HG02870 (cell line): ENCODE data around the gene PLCB4.

Experiments used
- ATAC-seq: cut with Tn5 transposase; IDR thresholded peaks from one replicate; pipeline ENCODE4 v1.9.1; 2021; ENCODE audit warnings: mild to moderate bottlenecking, moderate library complexity; ENCODE audit not compliant: unreplicated experiment

PLCB4 gene

DNA sequence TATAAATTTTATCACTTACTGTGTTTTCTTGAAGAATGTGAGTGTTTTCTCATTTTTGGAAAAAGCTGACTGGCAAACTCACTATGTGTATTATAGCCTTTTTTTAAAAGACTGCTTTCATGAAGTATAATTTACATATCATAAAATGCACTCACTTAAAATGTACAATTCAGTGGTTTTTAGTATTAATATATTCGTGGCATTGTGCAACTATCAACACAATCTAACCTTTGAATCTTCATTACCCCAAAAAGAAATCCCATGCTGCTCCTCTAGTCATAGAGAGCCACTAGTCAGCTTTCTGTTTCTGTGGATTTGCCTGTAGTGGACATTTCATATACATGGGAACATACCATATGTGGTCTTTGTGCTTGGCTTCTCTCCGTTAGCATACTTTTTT is 143.8 kb downstream of the PLCB4 start:
- ATAC-seq, result no peak

DNA sequence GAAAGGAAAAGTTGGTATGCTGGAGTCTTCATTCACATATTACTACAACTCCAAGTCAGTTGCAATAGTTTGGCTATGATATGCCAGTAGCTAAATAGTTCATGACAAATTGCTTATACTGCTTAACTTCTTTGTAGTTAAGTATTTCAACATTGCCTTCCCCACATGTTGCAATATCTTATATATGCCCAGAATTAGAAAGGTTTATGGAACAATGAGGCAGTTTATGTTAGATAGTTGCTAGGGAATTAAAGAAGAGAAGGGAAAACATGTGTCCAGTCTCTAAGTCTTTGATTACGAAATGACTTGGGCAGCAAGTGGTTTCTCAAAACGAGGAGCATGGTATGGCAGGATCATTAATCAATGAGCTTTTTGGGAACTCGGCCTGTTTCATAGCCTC is 145.8 kb downstream of the PLCB4 start:
- ATAC-seq, result no peak

DNA sequence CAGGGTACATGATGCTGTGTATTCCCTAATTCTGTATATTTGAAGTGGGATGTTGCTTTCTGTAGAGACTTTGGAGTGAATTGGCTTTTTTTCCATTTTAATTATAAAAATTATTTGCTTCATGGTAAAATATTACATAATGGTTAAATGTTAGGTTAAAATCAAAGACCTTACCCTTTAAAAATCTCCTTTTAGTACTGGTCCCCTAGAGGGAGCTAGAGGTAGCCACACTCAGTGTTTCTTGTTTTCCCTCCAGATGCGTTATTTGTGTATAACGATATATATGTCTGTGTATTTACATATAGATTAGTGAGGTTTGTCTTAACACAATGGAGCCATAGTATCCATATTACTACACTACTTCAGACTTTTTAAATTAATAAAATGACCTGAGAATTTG is 146.7 kb downstream of the PLCB4 start:
- no peak for ATAC-seq

DNA sequence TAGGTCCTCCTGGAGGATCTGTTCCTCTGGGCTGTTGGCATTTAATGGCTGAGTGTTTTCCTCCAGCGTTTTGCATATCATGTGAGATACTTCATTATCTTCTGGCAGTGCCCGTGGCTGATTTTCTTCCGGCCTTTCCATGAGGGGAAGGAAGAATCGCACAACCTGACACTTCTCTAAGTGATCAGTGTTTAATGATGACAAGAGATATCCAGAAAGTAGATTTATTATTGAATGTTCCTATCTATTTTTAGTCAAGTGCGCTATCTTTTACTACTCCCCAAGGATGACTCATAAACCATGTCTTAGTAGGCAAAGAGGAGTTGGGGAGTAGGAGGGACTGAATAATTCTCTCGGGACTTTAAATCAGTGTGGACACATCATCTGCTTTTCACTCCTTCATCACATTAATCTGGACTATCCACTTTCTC is 149.7 kb downstream of the PLCB4 start:
- no peak for ATAC-seq

DNA sequence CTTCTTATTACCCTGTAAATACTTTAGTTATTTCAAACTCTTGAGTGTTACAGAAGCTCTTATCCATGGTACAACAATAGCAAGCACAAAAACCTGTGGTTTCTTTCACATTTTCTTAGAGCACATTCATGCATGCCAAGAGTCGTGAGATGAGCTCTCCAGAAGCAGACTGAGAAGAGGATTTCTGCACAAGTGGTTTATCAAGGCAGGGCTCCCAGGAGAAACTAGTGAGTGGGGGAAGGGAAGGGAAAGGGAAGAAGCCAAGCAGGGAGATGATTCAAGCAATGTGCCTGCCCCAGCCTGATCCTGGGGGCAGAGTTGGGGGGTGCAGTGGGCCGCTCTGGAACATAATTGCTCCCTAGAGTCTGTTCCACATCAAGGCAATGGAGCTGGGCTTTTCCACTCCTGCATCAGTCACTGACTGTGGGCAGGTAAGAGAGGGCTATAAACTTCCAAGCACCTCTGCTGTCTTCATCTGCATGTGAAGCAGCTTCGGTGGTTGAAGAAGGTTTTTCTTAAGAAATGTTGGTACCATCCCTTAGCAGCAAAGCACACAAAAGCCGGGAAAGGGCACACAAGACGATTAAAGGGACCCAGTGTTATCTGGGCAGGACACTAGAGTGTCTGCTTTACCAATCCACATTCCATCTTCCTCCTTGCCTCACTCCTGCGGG is 152.1 kb downstream of the PLCB4 start:
- ATAC-seq, result no peak

DNA sequence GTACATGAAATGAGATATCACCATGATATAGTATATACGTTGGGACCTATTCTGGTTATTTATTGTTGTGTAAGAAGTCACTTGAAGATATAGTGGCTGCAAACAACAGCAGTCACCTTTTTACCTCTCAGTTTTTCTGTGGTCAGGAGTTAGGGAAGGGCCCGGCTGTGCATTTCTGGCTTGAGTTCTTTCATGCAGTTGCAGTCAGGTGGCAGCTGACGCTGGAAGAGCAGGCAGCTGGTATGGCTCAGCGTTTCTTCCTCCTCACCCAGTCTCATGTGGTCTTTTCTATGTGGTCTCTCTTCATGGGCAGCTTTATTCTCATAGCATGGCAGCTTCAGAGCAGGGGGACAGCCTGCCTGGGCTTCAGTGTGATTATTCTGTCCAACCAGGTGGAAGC is 154.4 kb downstream of the PLCB4 start:
- ATAC-seq, result no peak

DNA sequence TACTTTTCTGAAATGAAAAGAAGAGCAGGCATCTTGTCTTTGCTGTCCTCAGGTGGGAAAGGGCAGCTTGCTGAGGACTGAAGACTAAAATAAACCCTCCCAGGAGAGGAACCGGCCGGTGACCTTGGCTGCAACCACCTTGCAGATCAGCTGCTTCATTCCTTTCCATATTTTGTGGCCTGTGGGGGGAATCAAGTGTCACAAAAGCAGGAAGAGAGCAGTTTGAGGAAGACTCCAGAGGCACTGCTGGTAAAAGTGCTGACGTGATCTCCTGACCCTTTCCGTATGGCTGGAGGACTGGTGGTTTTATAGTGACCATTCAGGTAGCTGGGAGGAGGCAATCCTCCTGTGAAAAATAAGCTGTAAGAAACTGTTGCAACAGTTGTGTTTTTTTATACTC is 157.0 kb downstream of the PLCB4 start:
- ATAC-seq, result no peak

DNA sequence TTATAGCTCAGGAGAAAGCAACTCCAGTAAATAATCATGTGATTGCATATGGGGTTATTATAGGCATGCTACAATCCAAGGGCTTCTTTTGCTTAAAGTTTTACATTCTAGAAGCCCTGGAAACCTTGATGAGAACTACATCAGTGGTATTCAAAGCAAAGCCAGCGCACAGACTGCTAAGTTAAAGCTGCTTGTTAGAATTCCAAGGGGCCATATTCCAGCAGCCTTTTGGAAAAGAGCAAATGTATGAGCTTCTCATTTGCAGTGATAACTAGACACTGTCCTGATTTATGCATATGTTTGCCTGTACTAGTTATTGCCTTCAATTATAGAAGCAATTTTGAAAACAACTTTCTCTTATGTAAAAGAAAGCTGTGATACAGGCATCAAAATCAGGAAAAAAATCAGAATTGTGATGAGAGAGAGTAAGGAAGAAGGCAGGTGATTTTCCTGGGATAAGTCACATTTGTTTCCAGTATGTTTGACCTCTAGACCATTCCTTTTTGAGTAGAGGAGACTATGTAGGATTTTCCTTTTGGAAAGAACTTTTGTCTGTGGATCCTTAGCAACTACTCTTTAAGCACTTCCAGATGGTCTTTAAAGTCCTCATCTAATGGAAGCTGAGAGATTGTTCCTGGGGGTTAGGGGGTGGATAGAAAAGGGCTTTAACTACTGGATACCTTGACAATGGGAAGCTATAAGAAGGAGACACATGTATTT is 159.2 kb downstream of the PLCB4 start:
- no peak for ATAC-seq

DNA sequence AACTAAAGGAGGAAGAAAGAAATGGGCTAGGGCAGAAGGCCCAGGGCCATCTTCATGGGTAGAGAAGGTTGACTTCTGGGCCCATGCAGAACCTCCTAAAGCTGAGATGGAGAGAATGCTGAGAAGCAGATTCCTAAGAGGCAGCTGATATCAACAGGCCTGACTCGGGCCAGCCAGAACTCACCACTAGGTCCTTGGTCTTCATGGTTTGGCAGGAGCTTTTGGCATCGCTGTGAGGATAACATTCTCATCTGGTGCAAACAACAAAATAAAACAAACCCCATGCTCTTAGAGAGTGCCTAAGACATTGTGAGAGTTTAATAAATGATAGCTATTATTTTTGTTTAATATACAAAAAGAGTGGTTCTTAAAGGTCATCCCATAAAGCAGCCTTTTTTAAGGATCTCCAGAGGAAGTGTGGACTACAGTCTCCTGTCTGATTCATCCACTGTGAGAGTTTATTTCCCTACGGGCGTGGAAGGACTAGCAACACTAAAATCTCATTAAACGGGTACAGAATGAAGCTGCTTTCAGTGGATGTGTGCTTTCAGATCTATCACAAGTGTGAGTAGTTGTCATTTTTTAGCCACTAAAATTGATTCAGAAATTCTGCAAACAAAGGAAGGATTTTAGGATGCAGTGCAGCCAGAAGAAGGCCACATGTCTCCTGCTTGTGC is 160.0 kb downstream of the PLCB4 start:
- ATAC-seq, result no peak

DNA sequence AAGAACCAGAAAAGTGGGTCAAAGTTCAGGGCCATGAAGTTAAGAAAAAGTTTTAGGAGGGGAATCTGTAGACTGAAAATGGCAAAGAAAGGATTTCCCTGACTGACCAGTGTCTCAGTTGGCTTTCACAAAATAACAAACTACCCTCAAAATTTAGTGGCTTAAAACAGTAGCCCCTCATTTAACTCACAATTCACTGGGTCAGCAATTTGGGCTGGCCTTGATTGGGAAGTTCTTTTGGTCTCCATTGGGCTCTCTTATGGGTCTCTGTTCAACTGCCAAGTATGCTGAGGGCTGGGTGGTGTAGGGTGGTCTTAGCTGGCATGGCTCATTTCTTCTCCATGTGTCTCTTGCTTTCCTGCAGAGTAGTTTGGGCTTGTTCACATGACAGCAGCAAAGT is 161.5 kb downstream of the PLCB4 start:
- no peak for ATAC-seq

DNA sequence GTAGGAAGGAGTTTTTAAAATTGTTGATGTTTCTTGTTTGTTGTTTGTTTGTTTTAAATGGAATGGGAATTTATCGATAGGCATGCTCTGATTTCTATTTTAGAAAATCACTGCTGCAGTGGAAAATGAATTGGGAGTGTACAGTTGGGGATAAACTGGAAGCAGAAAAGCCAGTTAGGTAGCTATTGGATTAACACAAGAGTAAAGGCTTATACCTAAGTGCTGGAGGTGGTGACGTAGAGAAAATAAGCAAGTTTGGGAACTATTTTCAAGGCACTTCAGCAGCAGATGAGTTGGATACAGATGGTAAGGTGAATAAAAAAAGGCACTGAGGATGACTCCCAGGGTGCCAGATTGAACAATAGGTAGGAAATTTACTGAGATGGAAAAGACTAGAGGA is 164.9 kb downstream of the PLCB4 start:
- no peak for ATAC-seq

DNA sequence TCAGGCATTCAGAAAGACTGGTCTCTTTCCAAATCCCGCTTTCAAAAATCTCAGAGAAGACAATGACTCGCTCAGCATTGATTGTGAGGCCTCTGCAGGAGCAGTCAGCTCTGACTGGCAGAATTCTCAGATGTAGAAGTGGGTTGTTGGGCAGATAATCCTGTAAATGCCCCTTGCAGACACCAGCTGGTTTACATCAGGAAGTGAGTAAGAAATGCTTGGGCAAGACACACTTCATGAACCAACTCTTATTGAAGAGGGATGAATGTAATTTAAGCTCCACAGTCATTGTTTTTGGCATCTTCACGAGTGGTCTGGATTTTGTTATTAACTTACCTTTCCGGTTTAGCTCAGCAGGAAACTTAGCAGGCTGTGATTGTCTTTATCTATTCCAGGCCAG is 166.6 kb downstream of the PLCB4 start:
- no peak for ATAC-seq

DNA sequence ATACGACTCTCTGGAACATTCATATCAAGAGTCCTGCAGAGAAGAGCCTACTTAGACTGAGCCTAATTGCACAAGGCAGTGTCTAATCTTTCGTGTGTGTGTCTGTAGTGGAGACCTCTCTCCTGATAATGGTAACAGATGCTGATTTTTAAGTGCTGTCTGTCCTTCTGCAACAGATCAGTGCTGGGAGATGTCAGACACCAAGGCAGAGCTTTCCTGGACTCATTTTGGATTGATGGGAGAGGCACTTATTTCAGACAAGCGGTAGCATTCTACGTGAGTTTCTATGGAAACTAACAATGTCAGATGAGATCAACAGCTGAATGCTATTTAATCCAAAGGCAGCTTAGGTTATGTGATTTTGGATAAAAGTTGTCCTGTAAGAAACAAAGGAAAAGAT is 167.6 kb downstream of the PLCB4 start:
- ATAC-seq, result no peak

DNA sequence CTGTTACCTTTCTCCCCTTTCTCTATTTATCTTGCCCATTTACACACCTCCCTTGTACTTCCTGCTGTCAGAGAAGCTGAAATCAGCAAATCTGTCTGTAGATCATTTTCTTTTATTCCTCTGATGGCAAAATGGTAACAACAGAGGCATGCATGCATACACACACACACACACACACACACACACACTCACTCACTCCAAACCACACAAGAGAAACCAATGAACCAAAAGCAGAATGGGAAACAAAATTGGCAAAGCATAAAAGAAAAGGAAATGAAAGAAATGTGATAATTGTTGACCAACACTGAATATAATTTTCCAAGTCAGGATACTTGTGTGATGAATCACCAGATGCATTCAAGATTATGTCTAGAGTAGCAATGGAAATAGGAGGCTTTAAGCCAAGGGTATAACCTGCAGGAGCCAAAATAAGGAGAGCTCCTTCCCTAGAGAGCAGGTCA is 172.4 kb downstream of the PLCB4 start:
- no peak for ATAC-seq

DNA sequence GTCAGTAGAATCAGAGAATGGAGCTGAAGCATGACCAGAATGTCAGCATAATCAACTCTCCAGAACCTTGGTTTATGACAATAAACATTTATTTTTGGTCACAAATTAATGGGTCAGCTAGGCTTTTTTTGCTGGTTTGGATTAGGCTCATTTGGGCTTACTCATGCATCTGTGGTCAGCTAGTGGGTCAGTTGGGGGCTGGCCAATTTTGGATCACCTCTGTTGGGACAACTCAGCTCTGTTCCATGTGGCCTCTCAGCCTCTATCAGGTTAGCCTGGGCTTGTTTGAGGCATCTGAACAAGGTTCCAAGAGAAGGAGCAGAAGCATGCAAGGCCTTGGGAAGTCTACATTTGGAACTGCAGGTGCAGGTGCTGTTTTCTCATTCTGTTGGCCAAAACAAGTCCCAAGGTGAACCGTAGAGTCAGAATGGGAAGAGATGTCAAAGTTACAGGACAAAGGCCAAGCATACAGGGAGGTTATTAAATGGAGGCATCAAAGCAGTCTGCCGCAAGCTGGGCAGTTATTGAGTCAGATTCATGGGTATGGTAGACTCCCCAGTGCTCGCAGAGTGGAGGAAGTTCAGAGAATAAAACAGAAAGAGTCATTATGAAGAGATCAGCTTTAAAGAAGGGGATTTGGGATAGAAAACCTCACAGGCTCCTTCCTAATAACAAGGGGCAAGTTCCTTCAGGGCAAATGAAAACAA is 173.0 kb downstream of the PLCB4 start:
- ATAC-seq, result no peak

DNA sequence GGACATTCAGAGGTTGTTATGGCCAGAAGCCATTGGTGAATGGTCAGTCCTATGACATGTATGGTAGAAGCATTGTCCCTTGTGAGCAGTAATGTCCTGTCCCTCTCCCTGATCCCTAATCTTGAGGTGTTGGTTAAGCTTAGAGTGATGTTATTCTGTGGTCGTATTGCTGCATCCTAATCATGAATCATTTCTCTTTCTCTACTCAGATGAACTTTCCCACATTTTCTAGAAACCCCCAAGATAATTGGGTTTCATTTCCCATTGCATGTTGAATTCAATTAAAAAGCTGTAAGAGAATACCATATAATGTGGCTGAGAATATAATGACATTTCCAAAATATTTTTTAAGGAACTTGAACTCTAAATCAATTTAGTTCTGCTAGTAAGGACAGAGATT is 175.1 kb downstream of the PLCB4 start:
- ATAC-seq, result no peak

DNA sequence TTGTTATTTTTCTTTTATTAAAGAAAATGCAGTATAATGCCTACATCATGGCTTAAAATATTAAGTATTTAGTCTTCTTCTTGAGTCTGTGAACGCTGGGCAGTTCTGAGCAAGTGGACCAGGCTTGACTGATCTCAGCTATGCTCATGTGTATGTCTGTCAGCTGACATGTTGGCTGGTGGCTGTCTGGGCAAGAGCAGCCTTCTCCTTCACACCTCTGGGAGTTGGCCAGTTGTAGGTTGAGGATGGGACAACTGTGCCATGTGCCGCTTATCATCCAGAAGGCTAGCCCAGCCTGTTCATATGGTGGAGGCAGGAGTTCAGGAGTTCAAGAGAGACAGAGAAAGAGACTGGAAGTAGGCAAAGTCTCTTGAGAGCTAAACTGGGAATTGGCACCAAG is 175.9 kb downstream of the PLCB4 start:
- no peak for ATAC-seq

DNA sequence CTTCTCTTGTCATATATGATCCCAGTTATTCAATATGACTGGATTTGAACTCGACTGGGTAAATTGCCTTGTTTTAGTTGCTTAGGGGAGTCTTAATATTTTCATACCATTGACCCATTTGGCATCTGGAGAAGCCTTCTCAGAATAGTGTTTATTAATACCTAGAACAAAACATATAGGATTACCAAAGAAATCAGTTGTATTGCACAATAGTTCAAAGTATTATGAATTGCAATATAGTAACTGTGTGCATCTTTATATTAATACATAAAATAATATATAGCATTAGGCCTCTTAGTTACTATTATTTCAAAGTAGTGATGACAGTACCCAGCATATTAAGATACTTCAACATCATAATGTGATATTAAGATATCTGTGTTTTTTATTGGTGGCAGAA is 177.8 kb downstream of the PLCB4 start:
- ATAC-seq, result no peak

DNA sequence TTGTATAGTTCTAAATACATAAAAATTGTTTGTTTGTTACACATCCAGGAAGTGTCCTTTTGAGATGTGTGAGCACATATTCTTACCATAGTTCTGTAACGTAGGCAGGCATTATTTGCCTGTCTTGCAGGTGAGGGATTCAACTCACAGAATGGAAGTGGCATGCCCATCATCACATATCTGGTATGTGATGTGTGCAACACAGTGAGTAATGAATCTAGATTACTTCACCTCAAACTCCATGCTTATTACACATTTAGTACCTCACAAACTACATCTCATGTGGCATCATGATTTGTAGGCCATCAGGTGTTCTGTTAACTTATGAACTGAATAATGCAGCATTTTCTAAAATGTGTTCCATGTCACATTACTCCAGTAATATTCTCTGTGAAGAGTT is 181.6 kb downstream of the PLCB4 start:
- ATAC-seq, result no peak

DNA sequence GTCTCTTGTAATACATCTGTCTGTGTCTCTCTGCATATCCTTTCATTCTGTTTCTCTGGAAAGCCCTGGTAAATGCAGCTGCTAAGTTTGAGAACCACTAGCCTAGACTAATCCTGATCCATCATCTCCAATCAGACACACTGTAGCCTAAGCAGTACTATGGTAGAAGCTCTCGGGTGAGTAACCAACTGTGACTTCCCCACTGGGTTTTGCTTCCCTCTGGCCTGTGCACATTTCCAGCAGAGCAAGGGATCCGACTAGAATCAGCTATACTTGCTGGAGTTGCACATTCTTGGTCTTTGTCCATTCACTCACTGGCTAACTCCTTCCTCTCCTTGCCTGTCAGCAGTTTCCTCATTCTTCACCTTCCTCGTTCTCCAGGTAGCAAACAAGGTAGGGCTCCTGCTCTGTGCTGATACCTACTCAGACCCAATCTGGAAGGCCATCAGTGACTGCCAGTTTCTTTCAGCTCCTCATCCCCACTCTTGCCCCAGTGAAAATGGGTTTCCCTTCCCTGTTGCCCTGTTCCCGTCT is 184.2 kb downstream of the PLCB4 start:
- no peak for ATAC-seq

DNA sequence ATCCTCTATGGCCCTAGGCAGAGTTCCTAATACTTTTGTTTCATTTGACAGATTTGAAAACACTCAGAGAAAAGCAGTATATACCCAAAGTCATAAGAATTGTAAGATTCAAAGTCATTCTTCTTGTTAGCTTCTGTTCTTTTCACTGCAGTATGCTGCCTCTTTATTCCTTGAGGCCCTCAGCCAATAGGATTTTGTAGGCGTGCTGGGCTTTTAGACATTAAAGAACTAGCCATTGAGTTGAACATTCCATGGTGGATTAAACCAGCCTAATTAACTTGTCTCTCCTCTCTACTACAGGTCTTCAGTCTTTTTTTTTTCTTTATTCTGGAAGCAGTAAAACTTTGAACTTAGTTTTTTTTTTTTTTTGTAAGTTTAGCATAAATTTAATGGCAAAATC is 186.3 kb downstream of the PLCB4 start:
- no peak for ATAC-seq
